PC-9 (cell line): ENCODE measurements around the gene ANKRD17. TPM values are rescaled to one million over a fixed set of nuclear protein-coding genes. Genes with fewer than 3 reads are reported as not detected.

Experiments
- BruUV-seq: library from RNA; stranded (reverse); fragments of 400-500 nt; replicated peaks from 2 replicates; lab custom pipeline; 2021; lab: Mats Ljungman, UMichigan
- CTCF ChIA-PET: fragments of 300-600 bp; sonication (Branson Sonifier 250); formaldehyde crosslinking; loops from one replicate; lab custom pipeline; 2022; ENCODE audit warnings: antibody characterized with exemption; lab: Charles Lee
- POLR2A ChIA-PET: fragments of 300-600 bp; sonication (Branson Sonifier 250); formaldehyde crosslinking; loops from one replicate; lab custom pipeline; 2022; ENCODE audit warnings: antibody characterized with exemption; ENCODE audit not compliant: unreplicated experiment; lab: Charles Lee
- DNase-seq, 2 experiments: peaks; one replicate each; pipeline versions ENCODE4 v3.0.0 to v3.0.0-alpha.2; 2015 to 2022; ENCODE audit warnings: mixed read lengths in 1 of 2
- H2AFZ ChIP-seq: fragments of 200-600 bp; sonication (generic); 2 replicates; pipeline ENCODE4 v1.8.1; 2017; ENCODE audit warnings: antibody characterized with exemption
- H3F3A ChIP-seq: fragments of 200-600 bp; sonication (generic); 2 replicates; pipeline ENCODE4 v1.8.1; 2017; ENCODE audit warnings: antibody characterized with exemption, mild to moderate bottlenecking, low read depth; ENCODE audit not compliant: insufficient read depth
- H3K27ac ChIP-seq: fragments of 200-600 bp; sonication (generic); 2 replicates; pipeline ENCODE4 v1.6.1; 2016; ENCODE audit warnings: mixed run types
- H3K27me3 ChIP-seq: fragments of 200-600 bp; sonication (generic); 2 replicates; pipeline ENCODE4 v1.6.1; 2016; ENCODE audit warnings: low read depth, mixed run types; ENCODE audit not compliant: insufficient read depth
- H3K36me3 ChIP-seq: fragments of 200-600 bp; sonication (generic); 2 replicates; pipeline ENCODE4 v1.6.1; 2016; ENCODE audit warnings: low read depth, mixed run types
- H3K4me1 ChIP-seq: fragments of 200-600 bp; sonication (generic); replicated peaks from 2 replicates; pipeline ENCODE4 v1.6.1; 2016; ENCODE audit warnings: mixed run types; ENCODE audit not compliant: insufficient read depth
- H3K4me2 ChIP-seq: fragments of 200-600 bp; sonication (generic); 2 replicates; pipeline ENCODE4 v1.6.1; 2017; ENCODE audit warnings: mixed run types
- H3K4me3 ChIP-seq: fragments of 200-600 bp; sonication (generic); 2 replicates; pipeline ENCODE4 v1.6.1; 2016; ENCODE audit warnings: mixed run types
- H3K79me2 ChIP-seq: fragments of 200-600 bp; sonication (generic); 2 replicates; pipeline ENCODE4 v1.6.1; 2017; ENCODE audit warnings: low read depth, mixed run types
- H3K9me2 ChIP-seq: fragments of 200-600 bp; sonication (generic); 2 replicates; pipeline ENCODE4 v1.8.1; 2017; ENCODE audit warnings: mild to moderate bottlenecking; ENCODE audit not compliant: insufficient read depth
- H3K9me3 ChIP-seq: fragments of 200-600 bp; sonication (generic); 2 replicates; pipeline ENCODE4 v1.8.1; 2016; ENCODE audit warnings: low read depth; ENCODE audit not compliant: insufficient read depth
- H4K20me1 ChIP-seq: fragments of 200-600 bp; sonication (generic); 2 replicates; pipeline ENCODE4 v1.8.1; 2017; ENCODE audit not compliant: insufficient read depth
- CTCF ChIP-seq: fragments of 200-600 bp; sonication (generic); conservative IDR thresholded peaks from 2 replicates; pipeline ENCODE4 v1.6.1; 2017; ENCODE audit warnings: mixed run types, antibody characterized with exemption, mild to moderate bottlenecking, moderate library complexity
- EZH2 ChIP-seq: fragments of 200-600 bp; sonication (generic); IDR thresholded peaks from 2 replicates; pipeline ENCODE4 v1.8.0; 2017; ENCODE audit warnings: antibody characterized with exemption, low read depth
- intact Hi-C: fragments of 100-400 bp; cut with micrococcal nuclease; formaldehyde crosslinking; loops from one replicate; pipeline ENCODE4 v1.10.0; 2022; ENCODE audit not compliant: unreplicated experiment
- total RNA-seq: library from RNA; stranded (reverse); gene quantifications from 2 replicates; pipeline ENCODE4 v1.2.3, GENCODE V29; 2021

Gene ANKRD17
- total RNA-seq, 1 experiment from 2014 or later: 37.9 TPM

- TF ChIP-seq EZH2: no peak
- TF ChIP-seq CTCF: no peak
- peak overlapping the region; percentile 84; the same call in 1 of the 2 replicates for H3K4me3 ChIP-seq
- 0 out of 2 replicates have a peak, but pooled peaks cover 3% of the 10 kb centered on the region for H3K4me1 ChIP-seq
- H4K20me1 ChIP-seq: no peaks in the 10 kb centered on the region
- no peaks in the 10 kb centered on the region for H3K27me3 ChIP-seq
- H3K4me2 ChIP-seq: peak overlapping the region; percentile 96
- no peaks in the 10 kb centered on the region for H3K36me3 ChIP-seq
- BruUV-seq: TSS peak; percentile 96
- ChIA-PET POLR2A (interaction anchor here (1.0 kb wide), 1 partner anchor 189 kb away, joined by 5 read pairs; no protein-coding TSS in a partner anchor), CTCF (no interaction called here)
- peak overlapping the region; percentile 89 for H2AFZ ChIP-seq
- no peaks in the 10 kb centered on the region for H3K9me3 ChIP-seq
- H3K27ac ChIP-seq: peak overlapping the region; percentile 74
- peaks cover 11% of the 10 kb centered on the region for H3K79me2 ChIP-seq
- no peak for DNase-seq
- H3F3A ChIP-seq: peaks cover 18% of the 10 kb centered on the region
- no peaks in the 10 kb centered on the region for H3K9me2 ChIP-seq
- intact Hi-C loops: no loop called here
These were observed 188.6 kb downstream of the ANKRD17 start for GRCh38 chr4:73070074-73070390.

- Histone ChIP-seq H3K4me3 (peak within 1 kb of the TSS; percentile 84), H3K9me2 (no peaks in the 10 kb centered on the region), H3F3A (peaks cover 18% of the 10 kb centered on the region), H3K9me3 (no peaks in the 10 kb centered on the region), H3K27me3 (no peaks in the 10 kb centered on the region), H3K36me3 (no peaks in the 10 kb centered on the region), H3K4me2 (peak within 1 kb of the TSS; percentile 96), H4K20me1 (no peaks in the 10 kb centered on the region), H2AFZ (peak within 1 kb of the TSS; percentile 89), H3K79me2 (peaks cover 11% of the 10 kb centered on the region), H3K4me1 (0 out of 2 replicates have a peak, but pooled peaks cover 3% of the 10 kb centered on the region), H3K27ac (peak within 1 kb of the TSS; percentile 74)
- TF ChIP-seq EZH2: no peak
- TF ChIP-seq CTCF: no peak
- POLR2A ChIA-PET: interaction anchor here (1.0 kb wide), 1 partner anchor 190 kb away, joined by 5 read pairs; no protein-coding TSS in a partner anchor
- CTCF ChIA-PET: no interaction called here
- peak; percentile 83 to 91 for DNase-seq
- no TSS peak for BruUV-seq
- intact Hi-C loops: loop anchor here (2.0 kb wide), 1 partner anchor 189 kb away; the partner anchor contains the start of gene ANKRD17
These were observed 189.1 kb downstream of the ANKRD17 start, which contains the start of gene COX18 for GRCh38 chr4:73069338-73070073. TSS of gene COX18 (minus strand) at chr4:73069716. CDS start at chr4:73069649, 67 bp downstream.

- ChIA-PET POLR2A (no interaction called here), CTCF (no interaction called here)
- no peaks in the 10 kb centered on the region for H4K20me1 ChIP-seq
- intact Hi-C loops: loop anchor here (2.0 kb wide), 1 partner anchor 190 kb away; the partner anchor contains the start of gene ANKRD17
- no peak for TF ChIP-seq CTCF
- no peak for TF ChIP-seq EZH2
- peak overlapping the region; percentile 74 for H3K27ac ChIP-seq
- H3K9me2 ChIP-seq: no peaks in the 10 kb centered on the region
- 0 out of 2 replicates have a peak, but pooled peaks cover 3% of the 10 kb centered on the region for H3K4me1 ChIP-seq
- H3F3A ChIP-seq: peaks cover 18% of the 10 kb centered on the region
- peaks cover 11% of the 10 kb centered on the region for H3K79me2 ChIP-seq
- no peaks in the 10 kb centered on the region for H3K36me3 ChIP-seq
- H2AFZ ChIP-seq: peak overlapping the region; percentile 88
- peak overlapping the region; percentile 84 for H3K4me3 ChIP-seq
- no peaks in the 10 kb centered on the region for H3K27me3 ChIP-seq
- no peaks in the 10 kb centered on the region for H3K9me3 ChIP-seq
- H3K4me2 ChIP-seq: peak overlapping the region; percentile 96
- BruUV-seq: TSS peak; percentile 81
- no peak for DNase-seq
These were observed 189.9 kb downstream of the ANKRD17 start for GRCh38 chr4:73068491-73069337.
